LoVo (cell line): ENCODE results near the gene SLC2A1.
"Not testable (repeated sequence)": the region's sequence is repeated elsewhere in the genome, so short reads cannot be mapped to it uniquely, and the experiment has no call there.

Experiments used
- DNase-seq: peaks from one replicate; pipeline ENCODE4 v3.0.0-alpha.2; 2016; ENCODE audit warnings: low spot score

Gene SLC2A1

DNA sequence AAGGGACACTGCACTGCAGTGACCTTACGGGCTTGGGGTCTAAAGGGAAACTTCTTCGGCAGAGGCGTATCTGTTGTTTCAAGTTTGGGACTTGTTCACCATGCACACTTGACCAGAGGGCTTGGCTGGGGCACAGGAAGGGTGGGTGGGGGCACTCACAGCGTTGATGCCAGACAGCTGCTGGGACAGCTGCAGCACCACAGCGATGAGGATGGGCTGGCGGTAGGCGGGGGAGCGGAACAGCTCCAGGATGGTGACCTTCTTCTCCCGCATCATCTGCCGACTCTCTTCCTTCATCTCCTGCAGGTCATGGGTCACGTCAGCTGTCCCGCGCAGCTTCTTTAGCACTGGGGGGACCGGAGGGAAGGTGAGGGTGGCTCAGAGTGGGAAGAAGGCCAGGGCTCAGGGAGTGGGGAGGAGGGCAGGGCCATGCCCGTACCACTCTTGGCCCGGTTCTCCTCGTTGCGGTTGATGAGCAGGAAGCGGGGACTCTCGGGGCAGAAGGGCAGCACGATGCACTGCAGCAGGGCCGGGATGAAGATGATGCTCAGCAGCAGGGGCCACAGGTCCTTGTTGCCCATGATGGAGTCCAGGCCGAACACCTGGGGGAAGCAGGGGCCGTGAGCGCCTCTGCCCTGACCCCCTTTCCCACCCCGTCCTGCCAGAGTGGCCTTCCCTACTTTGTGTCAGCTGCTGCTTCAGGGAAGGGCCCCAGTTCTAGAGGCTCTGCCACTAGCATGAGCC is 29.1 kb downstream of the SLC2A1 start:
- DNase-seq, result no peak

DNA sequence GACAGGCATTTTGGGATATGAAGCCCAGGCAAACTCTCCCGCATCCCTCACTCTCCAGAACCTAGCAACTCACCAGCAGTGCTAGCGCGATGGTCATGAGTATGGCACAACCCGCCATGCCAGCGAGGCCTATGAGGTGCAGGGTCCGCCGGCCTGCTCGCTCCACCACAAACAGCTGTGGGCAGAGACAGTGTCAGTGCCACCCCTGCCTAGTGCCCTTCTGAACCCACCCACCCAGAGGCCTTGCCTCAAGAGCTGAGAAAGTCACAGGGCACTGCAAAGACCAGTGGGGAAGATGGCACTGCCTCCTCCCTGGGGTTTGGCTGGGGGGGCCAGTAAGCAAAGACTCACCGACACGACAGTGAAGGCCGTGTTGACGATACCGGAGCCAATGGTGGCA is 29.8 kb downstream of the SLC2A1 start:
- DNase-seq, result no peak

DNA sequence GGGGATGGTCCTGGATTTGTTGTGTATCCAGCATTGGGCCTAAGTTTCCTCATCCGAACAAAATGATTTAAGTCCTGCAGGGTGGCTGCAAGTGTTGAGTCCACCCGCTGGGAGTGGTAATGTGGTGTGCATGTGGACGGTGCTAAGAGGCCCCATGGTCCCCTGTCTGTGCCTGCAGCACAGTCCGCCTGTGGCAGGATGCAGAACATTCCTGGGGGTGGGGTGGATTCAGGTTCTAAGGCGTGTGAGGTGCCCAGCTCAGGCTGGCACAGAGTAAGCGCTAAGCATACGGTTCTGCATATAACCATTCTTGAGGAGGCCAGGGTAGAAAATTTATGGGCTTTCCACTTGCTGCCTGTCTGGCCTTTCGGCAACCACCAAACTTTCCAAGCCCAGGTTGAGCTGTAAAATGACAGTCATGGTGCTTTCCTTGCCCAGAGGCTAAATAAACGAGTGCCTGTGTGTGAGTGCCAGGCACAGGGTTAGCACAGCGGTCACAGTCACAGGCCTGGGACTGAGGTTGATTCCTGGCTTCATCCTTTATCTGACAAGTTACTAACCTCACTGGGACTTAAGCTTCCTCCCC is 30.7 kb downstream of the SLC2A1 start:
- DNase-seq, result no peak

DNA sequence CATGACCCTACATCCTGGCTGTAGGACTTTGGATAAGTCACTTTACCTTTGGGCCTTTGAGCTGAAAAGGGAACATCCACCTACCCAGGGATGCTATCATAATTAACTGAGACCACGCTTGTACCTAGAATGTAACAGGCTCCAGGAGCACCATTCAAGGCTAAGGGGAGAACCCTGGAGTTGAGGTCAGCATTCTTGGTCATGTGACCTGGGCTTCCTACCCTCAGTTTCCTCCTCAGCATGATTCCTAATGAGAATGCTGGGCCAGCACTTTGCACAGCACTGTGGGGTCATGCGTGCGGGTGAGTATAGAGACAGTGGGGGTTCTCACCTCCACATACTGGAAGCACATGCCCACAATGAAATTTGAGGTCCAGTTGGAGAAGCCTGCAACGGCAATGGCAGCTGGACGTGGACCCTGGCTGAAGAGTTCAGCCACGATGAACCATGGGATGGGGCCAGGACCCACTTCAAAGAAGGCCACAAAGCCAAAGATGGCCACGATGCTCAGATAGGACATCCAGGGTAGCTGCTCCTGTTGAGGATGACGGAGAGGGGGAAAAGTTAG is 31.3 kb downstream of the SLC2A1 start:
- no peak for DNase-seq

DNA sequence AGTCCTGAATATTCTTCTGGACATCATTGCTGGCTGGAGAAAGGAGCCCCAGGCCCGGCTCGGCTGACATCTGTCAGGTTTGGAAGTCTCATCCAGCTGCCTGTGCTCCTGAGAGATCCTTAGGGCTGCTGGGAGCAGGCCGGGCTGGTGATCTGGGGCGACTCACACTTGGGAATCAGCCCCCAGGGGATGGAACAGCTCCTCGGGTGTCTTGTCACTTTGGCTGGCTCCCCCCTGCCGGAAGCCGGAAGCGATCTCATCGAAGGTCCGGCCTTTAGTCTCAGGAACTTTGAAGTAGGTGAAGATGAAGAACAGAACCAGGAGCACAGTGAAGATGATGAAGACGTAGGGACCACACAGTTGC is 31.8 kb downstream of the SLC2A1 start:
- DNase-seq, result no peak

DNA sequence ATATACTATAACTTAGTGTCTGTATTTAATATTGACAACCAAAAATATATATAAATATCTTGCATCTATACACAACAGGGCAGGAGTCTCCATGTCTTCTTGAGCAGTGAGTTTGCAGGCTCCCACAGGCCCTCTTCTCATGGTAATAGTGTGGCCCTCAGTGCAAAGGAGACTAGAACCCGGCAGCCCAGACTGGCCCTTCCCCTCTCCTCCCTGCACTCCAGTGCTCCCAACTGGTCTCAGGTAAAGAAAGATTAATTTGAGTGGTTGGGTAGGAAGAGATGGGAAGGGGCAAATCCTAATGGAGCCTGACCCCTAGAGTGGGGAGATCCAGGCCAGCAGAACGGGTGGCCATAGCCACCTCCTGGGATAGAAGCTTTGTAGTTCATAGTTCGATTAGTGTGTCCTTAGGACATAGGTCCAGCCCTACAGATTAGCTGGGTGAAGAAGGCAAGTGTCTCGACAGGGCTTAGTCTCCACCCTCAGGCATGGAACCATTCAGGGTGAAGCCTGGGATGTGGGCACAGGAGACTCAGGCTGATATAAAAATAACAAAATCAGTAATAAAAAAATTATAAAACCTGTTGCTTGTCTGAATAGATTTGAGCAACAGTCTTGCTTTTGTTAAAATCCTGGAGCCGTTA is 32.3 kb downstream of the SLC2A1 start:
- DNase-seq, result no peak

DNA sequence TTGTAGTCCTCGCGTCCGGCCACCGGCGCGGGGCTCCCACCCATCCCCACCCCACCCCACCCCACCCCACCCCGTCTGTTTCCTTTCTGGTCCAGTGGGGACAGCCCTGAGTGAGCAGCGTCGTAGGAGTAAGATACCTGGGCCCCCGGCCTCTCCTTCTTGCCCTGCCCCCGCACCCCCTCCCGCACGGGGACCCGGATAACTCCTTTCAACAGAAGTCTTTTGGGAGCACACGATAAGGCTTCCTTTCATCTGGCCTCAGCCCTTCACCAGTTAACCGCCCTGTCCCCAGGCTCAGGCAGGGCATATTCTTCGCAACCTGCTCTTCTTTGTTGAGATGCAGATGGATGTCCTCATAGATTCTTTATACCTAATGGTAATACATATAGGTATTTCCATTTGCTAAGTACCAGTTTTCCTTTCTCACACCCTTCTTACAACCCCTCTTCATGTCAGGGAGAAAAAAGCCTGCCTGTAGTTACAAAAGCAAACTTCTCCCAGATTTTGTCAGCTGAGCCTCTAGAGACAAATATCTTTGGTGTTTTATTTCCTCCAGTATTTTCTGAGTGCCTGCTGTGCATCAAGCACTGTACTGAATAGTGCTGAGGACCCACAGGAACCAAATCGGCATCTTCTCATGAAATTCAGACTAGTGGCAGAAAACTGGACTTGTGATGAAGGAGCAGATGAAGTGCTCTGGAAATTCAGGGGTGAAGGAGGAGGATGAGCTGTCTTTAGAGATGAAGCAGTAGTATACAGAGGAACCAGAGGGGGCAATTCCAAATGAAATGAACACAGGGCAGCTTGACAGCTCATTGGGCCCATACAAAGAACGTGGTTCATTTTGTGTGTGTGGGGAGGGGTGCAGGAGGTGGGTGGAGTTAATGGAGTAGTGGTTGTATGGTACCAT is 33.6 kb downstream of the SLC2A1 start:
- DNase-seq, result no peak

DNA sequence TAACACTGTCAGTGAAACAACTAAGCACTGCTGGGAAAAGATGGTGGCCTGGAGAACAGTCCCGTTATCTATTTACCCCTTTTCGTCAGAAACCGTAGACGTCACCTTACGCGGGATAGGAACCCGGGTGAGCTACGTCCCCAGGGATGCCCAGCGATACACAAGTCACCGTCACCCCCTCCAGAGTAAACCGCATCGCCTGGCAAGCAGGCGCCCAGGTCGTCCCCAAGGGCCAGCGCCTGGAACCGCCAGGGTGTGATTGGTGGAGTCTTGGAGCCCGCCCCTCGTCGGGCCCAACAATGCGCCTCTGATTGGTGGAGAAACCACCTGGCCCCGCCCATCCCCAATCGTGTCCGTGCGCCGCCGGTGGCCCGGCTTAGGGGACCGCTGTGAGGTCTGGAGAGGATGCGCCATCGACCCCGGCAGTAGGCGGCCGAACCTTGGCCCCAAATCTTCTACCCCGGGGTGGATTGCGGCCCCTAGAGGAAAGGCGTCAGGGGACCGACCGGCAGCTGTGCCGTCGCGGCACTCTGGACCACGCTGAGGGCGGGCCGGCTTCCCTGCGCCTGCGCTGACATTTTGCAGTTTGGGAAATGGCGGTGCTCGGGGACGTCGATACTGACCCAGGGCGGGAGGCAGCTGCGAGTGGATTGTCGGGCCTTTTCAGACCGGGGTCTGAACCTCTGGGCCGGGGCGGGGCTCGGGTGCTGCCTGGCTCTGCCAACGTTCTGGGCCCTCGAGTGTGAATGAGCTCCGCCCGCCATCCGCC is 34.4 kb downstream of the SLC2A1 start:
- DNase-seq, result peak; percentile 92

DNA sequence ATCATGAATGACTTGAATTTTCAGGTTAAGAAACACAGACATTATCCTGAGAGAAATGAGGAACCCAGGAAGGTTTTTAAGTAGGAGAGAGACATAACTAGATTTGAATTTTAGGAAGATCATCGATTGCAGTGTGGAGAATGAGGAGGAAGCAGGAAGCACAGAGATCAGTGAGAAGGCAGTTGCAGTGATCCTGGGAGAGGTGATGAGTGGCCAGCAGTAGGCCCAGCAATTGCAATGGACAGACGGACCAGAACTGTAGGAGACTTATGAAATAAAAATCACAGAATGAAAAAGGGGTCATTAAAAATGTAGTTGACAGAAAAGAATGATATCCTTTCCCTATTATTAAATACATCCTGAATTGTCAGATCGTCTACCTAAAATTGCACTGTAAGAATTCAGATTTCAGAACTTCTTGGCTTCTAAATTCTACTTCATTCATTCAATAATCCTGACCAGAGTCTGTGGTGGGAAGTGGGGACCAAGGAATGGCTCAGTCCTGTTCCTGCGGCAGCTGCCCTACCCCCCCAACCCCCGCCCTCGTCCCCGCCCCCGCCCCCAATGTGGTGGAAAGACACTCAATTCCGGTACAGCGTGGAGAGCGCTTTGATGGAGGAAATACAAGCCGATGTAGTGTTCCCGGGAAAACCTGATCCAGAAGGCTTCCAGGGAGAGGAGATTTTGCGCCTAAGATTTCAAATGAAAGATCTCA is 35.1 kb downstream of the SLC2A1 start:
- no peak for DNase-seq

DNA sequence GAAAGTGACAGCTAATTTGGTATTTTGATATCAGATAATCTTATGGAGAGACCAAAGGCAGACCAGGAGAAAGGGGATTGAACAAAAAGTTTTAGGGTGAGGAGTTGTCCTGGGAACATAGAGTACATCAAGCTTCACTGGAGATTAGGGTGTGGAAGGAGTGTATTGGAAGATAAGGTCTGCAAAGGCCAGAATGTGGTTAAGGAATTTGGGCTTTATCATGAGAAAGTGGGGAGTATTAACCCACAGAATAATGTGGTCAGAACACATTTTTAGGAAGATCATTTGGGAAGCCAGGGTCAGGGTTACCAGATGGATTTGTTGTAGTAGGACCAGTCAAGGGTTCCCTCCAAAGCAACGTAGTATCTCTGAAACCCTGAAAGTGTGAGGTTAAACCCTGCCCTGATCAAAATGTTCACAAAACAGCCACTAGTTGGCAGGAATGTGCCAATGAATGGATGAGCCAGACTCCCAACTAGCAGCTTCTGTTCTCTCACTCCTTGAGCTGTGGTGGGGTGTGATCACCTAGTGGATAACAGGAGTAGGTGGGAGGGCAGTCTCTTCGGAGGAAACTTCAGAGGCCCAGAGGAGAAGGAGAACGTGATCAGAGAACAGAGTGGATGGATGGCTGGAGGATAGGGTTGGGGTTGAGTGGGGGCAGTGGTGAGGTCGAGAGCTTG is 35.8 kb downstream of the SLC2A1 start:
- peak; percentile 64 for DNase-seq

DNA sequence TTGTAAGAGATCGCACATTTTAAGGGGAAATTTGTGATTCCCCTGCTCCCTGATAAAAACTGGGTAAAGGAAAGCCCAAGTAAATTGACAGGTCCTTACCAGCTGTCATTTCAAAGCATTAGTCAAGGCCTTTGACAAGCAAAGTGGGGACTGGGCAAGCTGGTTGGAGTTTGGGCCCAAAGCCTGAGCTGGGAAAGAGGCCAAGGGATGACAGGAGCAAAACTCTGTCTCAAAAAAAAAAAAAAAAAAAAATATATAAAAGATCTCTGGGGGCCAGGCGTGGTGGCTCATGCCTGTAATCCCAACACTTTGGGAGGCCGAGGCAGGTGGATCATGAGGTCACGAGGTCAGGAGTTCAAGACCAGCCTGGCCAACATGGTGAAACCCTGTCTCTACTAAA is 36.9 kb downstream of the SLC2A1 start:
- DNase-seq, result no peak

DNA sequence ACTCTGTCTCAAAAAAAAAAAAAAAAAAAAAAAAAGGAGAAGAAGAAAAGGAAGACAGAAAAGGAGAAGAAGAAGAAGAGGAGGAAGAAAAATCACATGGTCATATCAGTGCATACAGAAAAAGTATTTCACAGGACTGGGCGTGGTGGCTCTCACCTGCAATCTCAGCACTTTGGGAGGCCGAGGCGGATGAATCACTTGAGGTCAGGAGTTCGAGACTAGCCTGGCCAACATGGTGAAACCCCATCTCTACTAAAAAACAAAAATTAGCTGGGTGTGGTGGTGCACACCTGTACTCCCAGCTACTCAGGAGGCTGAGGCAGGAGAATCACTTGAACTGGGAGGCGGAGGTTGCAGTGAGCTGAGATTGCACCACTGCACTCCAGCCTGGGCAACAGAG is 39.0 kb downstream of the SLC2A1 start:
- not testable (repeated sequence) for DNase-seq

DNA sequence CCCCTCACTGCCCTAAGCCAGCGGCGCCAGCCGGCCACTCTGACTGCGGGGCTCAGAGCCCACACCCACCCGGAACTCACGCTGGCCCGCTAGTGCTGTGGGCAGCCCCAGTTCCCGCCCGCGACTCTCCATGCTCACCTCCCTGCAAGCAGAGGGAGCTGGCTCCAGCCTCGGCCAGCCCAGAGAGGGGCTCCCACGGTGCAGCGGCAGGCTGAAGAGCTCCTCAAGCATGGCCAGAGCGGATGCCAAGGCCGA is 41.5 kb downstream of the SLC2A1 start:
- no peak for DNase-seq

DNA sequence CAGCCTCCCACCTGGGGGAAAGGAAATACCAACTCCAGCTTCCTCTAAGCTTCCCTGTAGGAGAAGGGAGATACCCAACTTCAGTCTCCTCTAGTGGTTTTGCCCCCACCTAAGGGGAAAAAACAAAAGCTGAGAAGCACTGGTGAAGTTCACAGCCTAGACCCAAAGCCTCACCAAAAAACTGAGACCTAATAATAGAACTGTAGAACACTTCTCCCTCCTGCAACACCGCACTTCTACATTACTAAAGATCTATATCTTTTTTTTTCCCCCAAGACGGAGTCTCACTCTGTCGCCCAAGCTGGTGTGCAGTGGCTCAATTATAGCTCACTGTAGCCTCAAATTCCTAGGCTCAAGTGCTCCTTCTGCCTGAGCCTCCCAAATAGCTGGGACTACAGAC is 43.2 kb downstream of the SLC2A1 start:
- no peak for DNase-seq

DNA sequence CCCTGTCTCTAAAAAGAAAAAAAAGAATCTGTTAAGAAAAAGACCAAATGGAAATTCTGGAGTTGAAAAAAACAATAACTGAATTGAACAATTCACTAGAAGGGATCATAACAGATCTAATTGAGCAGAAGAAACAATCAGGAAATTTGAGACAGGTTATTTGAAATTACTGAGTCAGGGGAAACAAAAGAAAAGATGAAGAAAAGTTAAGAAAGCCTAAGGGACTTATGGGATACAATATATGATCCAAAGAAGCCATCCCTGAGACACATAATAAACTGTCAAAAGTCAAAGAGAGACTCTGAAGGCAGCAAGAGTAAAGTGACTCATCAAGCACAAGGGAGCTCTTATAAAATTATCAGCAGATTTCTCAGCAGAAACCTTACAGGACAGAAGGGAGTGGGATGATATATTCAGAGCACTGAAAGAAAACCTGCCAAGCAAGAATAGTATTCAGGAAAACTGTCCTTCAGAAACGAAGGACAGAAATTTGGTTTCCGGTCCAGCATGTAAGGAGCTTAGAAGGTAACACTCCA is 44.5 kb downstream of the SLC2A1 start:
- no peak for DNase-seq

DNA sequence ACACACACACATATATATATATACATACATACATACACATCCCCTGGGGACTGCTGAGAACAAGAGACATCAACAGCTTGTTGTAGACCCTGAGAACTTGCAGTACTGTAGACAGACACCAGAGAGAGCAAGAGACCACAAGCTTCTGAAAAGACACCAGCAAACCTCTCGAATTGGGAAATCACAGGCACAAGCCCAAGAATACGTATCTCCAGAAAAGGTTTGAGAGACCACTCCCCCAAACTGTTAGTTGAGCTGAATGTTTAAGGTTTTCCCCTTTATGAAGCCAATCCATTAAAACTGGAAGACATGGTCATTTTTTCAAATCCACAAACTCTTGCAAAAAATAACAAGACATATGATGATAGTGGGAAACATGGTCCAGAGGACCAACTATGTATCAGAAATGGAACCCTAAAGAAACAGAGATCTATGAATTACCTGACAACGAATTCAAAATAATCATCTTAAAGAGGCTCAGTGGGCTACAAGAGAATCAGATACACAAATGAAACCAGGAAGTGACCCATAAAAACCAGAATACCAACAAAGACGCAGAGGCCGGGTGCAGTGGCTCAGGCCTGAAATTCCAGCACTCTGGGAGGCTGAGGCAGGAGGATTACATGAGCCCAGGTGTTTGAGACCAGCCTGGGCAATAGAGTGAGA is 45.1 kb downstream of the SLC2A1 start:
- DNase-seq, result peak; percentile 78

DNA sequence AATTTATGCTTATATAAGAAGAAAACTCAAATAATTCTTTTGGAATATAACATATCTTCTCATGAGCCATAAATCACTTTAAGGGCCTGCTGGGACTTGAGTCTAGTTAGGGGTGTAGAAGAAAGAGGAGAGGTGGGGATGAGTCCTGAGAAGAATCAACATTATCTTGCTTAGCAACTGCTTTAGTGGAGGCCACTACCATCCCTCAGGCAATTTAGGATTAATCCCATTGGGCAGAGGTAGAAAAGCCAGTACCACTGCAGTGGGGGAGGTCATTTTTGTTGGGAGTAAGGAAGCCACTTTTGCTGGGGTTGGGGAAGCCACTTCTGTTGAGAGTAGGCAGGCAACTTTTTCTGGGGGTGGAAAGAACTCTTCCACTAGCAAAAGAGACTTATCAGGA is 47.7 kb downstream of the SLC2A1 start:
- no peak for DNase-seq

DNA sequence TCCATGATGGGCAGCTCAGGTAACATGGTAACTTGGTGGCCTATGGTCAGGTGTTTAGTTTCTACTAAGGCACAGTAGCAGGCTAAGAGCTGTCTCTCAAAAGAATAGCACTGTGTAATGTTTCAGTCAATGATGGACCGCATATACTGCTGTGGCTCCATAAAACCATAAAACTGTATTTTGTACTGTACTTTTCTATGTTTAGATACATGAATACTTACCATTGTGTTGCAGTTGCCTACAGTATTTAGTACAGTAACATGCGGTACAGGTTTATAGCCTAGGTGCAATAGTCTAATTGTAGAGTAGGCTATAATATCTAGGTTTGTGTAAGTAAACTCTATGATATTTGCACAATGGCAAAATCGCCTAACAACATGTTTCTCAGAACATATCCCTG is 50.6 kb downstream of the SLC2A1 start:
- no peak for DNase-seq

DNA sequence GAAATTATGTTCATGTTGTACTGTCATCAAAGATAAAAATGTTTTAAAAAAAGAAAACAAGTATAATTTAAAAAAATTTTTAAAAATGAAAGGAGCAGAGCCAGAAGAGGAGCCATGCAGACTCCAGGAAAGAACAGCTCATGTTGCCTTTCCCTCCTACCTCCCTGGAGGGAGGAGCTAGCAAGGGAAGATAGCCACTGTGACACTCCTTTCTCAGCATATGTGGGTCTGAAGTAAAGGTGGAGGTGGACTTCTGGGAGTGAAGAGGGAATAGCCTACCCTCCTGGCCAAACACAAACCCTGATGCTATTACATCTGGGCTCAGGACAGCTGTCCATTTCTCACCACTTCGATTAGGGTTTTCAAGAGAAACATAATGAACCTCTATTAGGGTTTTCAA is 54.2 kb downstream of the SLC2A1 start:
- no peak for DNase-seq

DNA sequence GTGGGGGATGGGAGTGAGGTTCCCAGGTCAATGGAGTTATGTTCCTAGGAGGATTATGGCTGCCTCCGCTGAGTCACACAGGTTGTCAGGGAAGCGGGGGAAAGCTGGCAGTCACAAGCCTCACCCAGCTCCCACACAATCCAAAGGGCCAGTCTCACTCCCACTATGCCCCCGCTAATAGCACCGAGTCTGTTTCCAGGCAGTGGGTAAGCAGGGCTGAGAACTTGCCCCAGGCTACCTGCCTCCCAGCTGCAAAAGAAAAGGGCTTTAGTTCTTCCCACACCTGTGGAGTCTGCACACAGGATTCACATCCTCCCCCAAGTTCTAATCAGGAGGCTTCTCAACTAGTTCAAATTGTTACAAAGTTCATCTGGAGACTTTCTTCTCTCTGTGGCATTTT is 58.7 kb downstream of the SLC2A1 start:
- not testable (repeated sequence) for DNase-seq
